Measurements from ENCODE around the gene RFX7.

The RFX7 gene

GRCh38 chr15:56244811-56245576 is 1.3 kb upstream of the RFX7 start:
- in situ Hi-C loops (cut with MboI; ENCODE audit: low sequenced_read_pairs), result no loop called here

DNA sequence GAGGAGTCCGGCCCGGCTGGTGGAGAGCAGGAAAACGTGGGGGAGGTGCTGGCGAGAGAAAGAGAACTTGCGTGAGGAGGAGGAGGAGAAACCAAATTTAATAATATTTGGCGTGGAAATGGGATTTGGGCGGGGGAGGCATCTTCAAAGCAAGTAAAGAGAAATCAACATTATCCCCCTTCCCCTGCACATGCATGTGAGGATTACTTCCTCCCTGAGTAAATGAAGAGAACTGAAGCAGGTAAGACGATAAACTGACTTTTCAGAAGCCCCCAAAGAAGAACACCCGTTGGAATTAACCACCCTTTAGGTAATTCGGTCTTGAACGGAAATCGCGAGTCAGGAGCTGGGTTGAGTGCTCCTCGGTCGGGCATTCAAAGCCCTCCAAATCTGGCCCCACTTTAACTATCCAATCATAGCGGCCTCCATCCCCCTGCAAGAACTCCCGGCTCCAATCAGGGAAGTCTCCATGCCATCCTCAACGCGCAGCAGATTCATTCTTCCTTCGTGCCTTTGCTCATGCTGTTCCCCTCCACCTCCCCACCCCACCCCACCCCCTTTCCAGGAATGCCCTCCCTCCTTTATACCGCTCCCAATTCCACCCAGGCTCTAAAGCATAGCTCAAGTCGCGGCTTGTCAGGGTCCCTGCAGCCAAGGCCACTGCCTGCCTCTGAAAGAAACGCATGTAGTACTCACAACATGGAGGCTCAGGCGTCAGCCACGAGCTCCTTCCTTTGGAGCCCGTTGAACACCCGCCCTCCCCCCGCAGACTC is 545 bp upstream of the RFX7 start:
- in situ Hi-C loops (cut with MboI; ENCODE audit: low sequenced_read_pairs), result no loop called here

GRCh38 chr15:56242576-56243162 is 1.0 kb downstream of the RFX7 start:
- in situ Hi-C loops (cut with MboI; ENCODE audit: low sequenced_read_pairs), result no loop called here

DNA sequence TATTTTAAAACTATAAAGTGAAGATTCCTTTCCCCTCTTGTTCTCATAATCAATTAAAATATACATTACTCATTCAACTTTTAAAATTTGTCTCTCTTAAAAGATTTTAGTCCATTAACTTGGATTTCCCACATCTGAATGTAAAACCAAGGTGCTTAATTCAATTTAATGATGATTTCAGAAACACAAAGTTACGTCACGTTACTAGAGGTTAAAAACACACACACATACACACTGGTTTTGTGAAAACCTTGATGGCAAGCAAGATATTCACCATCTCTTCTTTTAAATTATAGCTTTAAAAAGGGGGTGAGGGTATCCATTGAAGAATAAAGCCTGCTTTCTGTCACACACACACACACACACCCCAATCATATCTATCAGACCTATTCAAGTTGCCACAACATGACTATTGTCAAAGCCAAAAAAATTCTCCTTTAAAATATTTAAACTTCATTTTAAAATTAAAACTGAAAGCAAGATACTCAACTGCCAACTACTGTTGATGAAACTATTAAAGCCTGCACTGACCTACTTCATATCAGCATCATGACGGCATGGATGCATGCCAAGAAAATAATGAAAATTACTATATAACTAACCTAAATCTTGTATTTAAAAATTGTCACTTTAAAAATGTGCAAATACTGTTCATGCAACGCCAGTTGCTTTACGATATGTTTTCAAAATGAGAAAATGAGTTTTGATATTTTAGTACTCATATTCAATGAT is 2.1 kb downstream of the RFX7 start:
- in situ Hi-C loops (cut with MboI; ENCODE audit: low sequenced_read_pairs), result no loop called here

DNA sequence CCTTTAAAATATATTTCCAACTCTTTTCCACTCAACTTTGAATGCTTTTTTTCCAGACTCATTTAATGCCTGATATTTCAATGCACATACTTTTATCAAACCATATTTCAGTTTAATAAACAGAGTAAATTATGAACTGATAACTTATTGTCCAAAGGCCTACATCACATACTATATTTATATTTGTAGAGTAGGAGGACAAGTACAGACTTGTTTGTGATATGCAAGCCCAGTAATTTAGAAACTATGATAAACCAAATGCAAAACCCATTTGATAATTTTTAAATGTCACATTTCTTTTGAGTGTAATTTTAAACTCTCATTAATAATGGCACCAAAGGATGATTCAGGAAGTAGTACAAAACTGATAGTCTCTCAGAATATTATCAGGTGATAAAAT is 3.3 kb downstream of the RFX7 start:
- in situ Hi-C loops (cut with MboI; ENCODE audit: low sequenced_read_pairs), result no loop called here

GRCh38 chr15:56236197-56236596 is 7.5 kb downstream of the RFX7 start:
- in situ Hi-C loops (cut with MboI; ENCODE audit: low sequenced_read_pairs), result no loop called here

DNA sequence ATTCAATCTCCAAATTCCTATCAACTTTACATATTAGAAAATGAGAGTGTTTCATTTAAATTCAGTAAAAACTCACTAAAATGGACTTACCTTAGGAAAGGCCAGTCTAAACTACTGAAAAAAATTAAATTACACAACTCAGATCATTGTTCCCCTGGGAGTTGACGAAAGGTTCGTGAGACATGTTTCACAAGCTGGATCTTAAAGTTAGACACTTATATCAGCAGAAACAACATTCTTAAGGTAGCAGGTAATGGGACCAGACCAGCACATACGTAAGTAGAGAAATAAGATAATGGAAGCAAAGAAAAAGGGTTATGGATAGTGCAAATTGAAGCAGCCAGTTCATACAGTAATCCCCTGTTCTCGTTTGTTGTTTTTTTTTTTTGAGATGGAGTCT is 8.9 kb downstream of the RFX7 start:
- in situ Hi-C loops (cut with MboI; ENCODE audit: low sequenced_read_pairs), result no loop called here

- in situ Hi-C loops (cut with MboI; ENCODE audit: low sequenced_read_pairs), result no loop called here
Observed at GRCh38 chr15:56233549-56233948, 10.1 kb downstream of the RFX7 start.

DNA sequence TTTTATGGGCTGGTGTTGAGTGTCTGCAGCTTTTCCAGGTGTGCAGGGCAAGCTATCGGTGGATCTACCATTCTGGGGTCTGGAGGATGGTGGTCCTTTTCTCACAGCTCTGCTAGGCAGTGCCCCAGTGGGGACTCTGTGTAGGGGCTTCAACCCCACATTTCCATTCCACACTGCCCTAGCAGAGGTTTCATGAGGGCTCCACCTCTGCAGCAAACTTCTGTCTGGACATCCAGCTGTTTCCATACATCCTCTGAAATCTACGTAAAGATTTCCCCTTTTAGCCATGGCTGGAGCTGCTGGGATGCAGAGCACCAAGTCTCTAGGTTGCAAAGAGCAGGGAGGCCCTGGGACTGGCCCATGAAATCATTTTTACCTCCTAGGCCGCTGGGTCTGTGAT is 11.6 kb downstream of the RFX7 start:
- in situ Hi-C loops (cut with MboI; ENCODE audit: low sequenced_read_pairs), result no loop called here

DNA sequence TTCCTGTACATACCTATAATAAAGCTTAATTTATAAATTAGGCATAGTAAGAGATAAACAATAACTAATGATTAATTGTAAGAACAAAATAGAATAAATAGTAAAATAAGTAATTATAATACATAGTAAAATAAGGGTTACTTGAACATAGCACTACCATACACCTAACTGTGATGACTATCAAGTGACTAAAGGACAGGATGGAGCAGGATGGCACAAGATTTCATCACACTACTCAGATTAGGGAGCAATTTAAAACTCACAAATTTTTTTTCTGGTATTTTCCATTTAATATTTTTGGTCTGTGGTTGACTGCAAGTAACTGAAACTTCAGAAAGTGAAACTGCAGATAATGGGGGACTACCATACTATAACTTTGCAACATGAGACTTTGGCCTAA is 14.8 kb downstream of the RFX7 start:
- in situ Hi-C loops (cut with MboI; ENCODE audit: low sequenced_read_pairs), result no loop called here

- in situ Hi-C loops (cut with MboI; ENCODE audit: low sequenced_read_pairs), result no loop called here
Observed at GRCh38 chr15:56228352-56228751, 15.3 kb downstream of the RFX7 start.

DNA sequence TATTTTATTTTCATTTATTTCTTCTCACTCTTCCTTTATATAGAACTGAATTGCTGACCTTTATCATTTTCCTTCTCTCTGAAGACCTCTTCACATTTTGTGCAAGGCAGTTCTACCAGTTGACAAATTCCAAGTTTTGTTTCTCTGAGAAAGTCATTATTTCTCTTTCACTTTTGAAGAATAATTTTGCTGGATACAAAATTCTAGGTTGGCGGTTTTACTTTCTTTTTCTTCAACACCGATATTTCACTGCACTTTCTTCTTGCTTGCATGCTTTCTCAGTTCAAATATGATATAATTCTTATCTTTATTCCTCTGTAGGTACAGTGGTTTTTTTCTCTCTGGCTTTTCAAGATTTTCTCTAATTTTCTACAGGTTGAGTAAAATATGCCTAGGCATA is 15.9 kb downstream of the RFX7 start:
- in situ Hi-C loops (cut with MboI; ENCODE audit: low sequenced_read_pairs), result no loop called here

GRCh38 chr15:56227306-56227705 is 16.4 kb downstream of the RFX7 start:
- in situ Hi-C loops (cut with MboI; ENCODE audit: low sequenced_read_pairs), result no loop called here

DNA sequence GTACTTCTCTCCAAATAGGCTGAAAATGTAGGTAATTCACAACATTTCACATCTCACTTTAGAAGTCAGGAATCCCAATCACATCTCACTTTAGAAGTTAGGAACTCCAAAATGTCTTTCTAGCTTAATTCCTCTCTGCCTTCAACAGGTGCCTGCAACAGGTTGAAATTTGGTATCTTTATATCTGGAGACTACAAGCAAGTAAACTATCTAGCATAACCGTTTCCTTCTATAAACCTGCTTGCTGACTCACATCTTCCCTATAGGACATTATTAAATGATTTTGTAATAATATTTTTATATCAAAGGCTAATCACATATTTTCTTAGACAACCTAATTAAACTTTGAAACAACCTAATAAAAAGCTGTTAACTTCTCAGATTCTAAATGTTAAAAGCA is 18.2 kb downstream of the RFX7 start:
- in situ Hi-C loops (cut with MboI; ENCODE audit: low sequenced_read_pairs), result no loop called here

GRCh38 chr15:56222302-56222701 is 21.4 kb downstream of the RFX7 start:
- in situ Hi-C loops (cut with MboI; ENCODE audit: low sequenced_read_pairs), result no loop called here

GRCh38 chr15:56217341-56217740 is 26.3 kb downstream of the RFX7 start:
- in situ Hi-C loops (cut with MboI; ENCODE audit: low sequenced_read_pairs), result no loop called here

DNA sequence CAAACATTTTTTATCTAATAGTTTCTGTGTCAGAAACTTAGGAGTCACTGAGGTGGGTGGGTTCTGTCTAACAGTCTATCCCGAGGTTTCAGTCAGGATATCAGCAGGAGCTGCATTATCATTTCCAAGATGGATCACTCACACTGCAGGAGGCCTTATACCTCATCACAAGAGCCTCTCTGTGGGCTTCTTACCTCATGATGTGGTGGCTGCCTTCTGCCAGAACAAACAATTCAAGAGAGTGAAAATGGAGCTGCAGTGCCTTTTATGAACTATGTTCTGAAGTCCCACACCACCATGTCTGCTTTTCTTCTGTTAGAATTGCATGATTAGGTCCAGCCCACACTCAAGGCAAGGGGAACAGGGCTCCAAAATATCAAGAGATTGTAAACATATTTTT is 27.9 kb downstream of the RFX7 start:
- in situ Hi-C loops (cut with MboI; ENCODE audit: low sequenced_read_pairs), result no loop called here

- in situ Hi-C loops (cut with MboI; ENCODE audit: low sequenced_read_pairs), result no loop called here
Observed at GRCh38 chr15:56211960-56212550, 31.6 kb downstream of the RFX7 start.

DNA sequence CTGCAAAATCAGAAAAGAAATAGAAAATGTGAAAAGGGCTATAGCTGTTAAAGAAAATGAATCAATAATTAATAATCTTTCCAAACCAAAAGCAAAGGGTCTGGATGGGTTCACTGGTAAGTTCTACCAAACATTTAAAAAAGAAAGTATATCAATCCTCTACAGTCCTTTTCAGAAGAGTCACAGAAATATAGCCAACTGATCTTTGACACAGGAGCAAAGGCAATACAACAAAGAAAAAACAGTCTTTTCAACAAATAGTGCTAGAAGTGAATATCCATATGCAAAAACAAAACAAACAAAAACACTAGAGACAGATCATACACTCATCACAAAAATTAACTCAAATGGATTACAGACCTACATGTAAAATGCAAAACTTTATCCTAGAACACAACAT is 32.6 kb downstream of the RFX7 start:
- in situ Hi-C loops (cut with MboI; ENCODE audit: low sequenced_read_pairs), result no loop called here

GRCh38 chr15:56208641-56209155 is 35.0 kb downstream of the RFX7 start:
- in situ Hi-C loops (cut with MboI; ENCODE audit: low sequenced_read_pairs), result no loop called here

DNA sequence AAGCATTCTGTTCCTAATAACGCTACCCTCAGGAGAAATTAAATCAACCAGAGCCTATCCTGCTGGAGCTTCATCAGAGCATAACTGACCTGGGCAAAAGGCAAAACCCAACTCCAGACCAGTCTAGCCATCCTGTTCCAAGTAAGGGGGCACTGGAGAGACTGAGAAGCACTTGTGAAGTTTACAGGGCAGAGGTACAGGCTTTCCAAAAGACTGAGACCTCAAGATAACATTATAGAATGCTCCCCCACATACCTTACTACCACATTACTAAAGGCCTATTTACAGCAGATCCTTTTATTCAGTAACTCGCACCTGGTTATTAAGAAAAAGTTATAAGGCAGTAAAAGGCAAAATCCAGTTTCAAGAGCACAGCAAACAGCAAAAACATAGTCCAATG is 35.5 kb downstream of the RFX7 start:
- in situ Hi-C loops (cut with MboI; ENCODE audit: low sequenced_read_pairs), result no loop called here

Data from hTERT RPE-1 (cell line).